Mucosa of rectum (tissue), 2 donors: Measurements from ENCODE around the gene CMTR2.
"Not testable (repeated sequence)": the region's sequence is repeated elsewhere in the genome, so short reads cannot be mapped to it uniquely, and the experiment has no call there.

Experiments
- H3K27ac ChIP-seq, 2 donors: one replicate each; pipeline ENCODE4 v1.7.0; 2013; ENCODE audit warnings: inconsistent platforms in 2 of 2, low read depth in 2 of 2, low read length in 2 of 2
- H3K27me3 ChIP-seq, 2 donors: one replicate each; pipeline ENCODE4 v1.7.0; 2013; ENCODE audit warnings: low read length in 2 of 2; ENCODE audit not compliant: control insufficient read depth in 2 of 2, insufficient read depth in 2 of 2
- H3K36me3 ChIP-seq, 2 donors: one replicate each; pipeline ENCODE4 v1.7.0; 2013; ENCODE audit warnings: low read length in 2 of 2; ENCODE audit not compliant: control insufficient read depth in 2 of 2, insufficient read depth in 2 of 2
- H3K4me1 ChIP-seq, 2 donors: one replicate each; pipeline ENCODE4 v1.7.0; 2013; ENCODE audit warnings: low read length in 2 of 2, mild to moderate bottlenecking in 1 of 2; ENCODE audit not compliant: control insufficient read depth in 2 of 2, insufficient read depth in 2 of 2
- H3K4me3 ChIP-seq, 2 donors: one replicate each; pipeline ENCODE4 v1.7.0; 2013; ENCODE audit warnings: low read length in 2 of 2
- H3K9ac ChIP-seq, 2 donors: one replicate each; pipeline ENCODE4 v1.7.0; 2013; ENCODE audit warnings: low read length in 2 of 2, low read depth in 1 of 2, mild to moderate bottlenecking in 1 of 2
- H3K9me3 ChIP-seq, 2 donors: one replicate each; pipeline ENCODE4 v1.7.0; 2013; ENCODE audit warnings: low read length in 2 of 2; ENCODE audit not compliant: control insufficient read depth in 2 of 2
- donor health status: healthy.
- donor health status: Normal muscosa, but diverticular disease.

The CMTR2 gene

GRCh38 chr16:71311553-71312158, 22.5 kb upstream of the CMTR2 start:
- Histone ChIP-seq H3K9me3 (no peaks in the 10 kb centered on the region), H3K4me3 (no peak overlapping the region), H3K36me3 (no peaks in the 10 kb centered on the region), H3K9ac (no peak overlapping the region), H3K27ac (no peak overlapping the region), H3K4me1 (no peaks in the 10 kb centered on the region), H3K27me3 (peaks cover 3 to 10% of the 10 kb centered on the region in 2 donors)

GRCh38 chr16:71303938-71304337, 14.7 kb upstream of the CMTR2 start:
- H3K4me1 ChIP-seq: no peaks in the 10 kb centered on the region
- no peak overlapping the region for H3K9ac ChIP-seq
- H3K4me3 ChIP-seq: no peak overlapping the region
- peaks cover 0 to 3% of the 10 kb centered on the region in 2 donors for H3K27me3 ChIP-seq
- no peak overlapping the region for H3K27ac ChIP-seq
- H3K36me3 ChIP-seq: no peaks in the 10 kb centered on the region
- H3K9me3 ChIP-seq: no peaks in the 10 kb centered on the region

GRCh38 chr16:71297341-71297634, 8.1 kb upstream of the CMTR2 start:
- Histone ChIP-seq H3K9ac (no peak overlapping the region), H3K36me3 (no peaks in the 10 kb centered on the region), H3K4me3 (no peak overlapping the region), H3K27ac (no peak overlapping the region), H3K4me1 (no peaks in the 10 kb centered on the region), H3K9me3 (no peaks in the 10 kb centered on the region), H3K27me3 (peaks cover 0 to 15% of the 10 kb centered on the region in 2 donors)

GRCh38 chr16:71296584-71297340, 7.6 kb upstream of the CMTR2 start:
- Histone ChIP-seq H3K9me3 (no peaks in the 10 kb centered on the region), H3K27ac (no peak overlapping the region), H3K27me3 (peaks cover 0 to 15% of the 10 kb centered on the region in 2 donors), H3K9ac (no peak overlapping the region), H3K4me1 (no peaks in the 10 kb centered on the region), H3K4me3 (no peak overlapping the region), H3K36me3 (no peaks in the 10 kb centered on the region)

GRCh38 chr16:71295950-71296349, 6.7 kb upstream of the CMTR2 start:
- no peaks in the 10 kb centered on the region for H3K4me1 ChIP-seq
- no peak overlapping the region for H3K9ac ChIP-seq
- no peaks in the 10 kb centered on the region for H3K9me3 ChIP-seq
- no peaks in the 10 kb centered on the region for H3K36me3 ChIP-seq
- H3K4me3 ChIP-seq: no peak overlapping the region
- H3K27me3 ChIP-seq: peaks cover 0 to 15% of the 10 kb centered on the region in 2 donors
- no peak overlapping the region for H3K27ac ChIP-seq

GRCh38 chr16:71293919-71294318, 4.7 kb upstream of the CMTR2 start:
- Histone ChIP-seq H3K4me1 (no peaks in the 10 kb centered on the region), H3K36me3 (no peaks in the 10 kb centered on the region), H3K9me3 (no peaks in the 10 kb centered on the region), H3K27me3 (peaks cover 0 to 12% of the 10 kb centered on the region in 2 donors), H3K4me3 (no peak overlapping the region), H3K9ac (no peak overlapping the region), H3K27ac (no peak overlapping the region)

GRCh38 chr16:71292095-71292494, 2.9 kb upstream of the CMTR2 start:
- H3K9me3 ChIP-seq, H3K36me3 ChIP-seq, H3K27ac ChIP-seq, H3K9ac ChIP-seq, H3K4me3 ChIP-seq: not testable (repeated sequence)
- H3K27me3 ChIP-seq: peaks cover 0 to 12% of the 10 kb centered on the region in 2 donors
- H3K4me1 ChIP-seq: peaks cover 6 to 12% of the 10 kb centered on the region in 2 donors

GRCh38 chr16:71289732-71290062, 495 bp upstream of the CMTR2 start:
- Histone ChIP-seq H3K27me3 (peaks cover 0 to 12% of the 10 kb centered on the region in 2 donors), H3K9me3 (no peaks in the 10 kb centered on the region), H3K4me1 (peaks cover 6 to 12% of the 10 kb centered on the region in 2 donors), H3K9ac (peak overlapping the region in 1 of 2 donors; percentile 92), H3K27ac (peak overlapping the region; percentile 93 to 96), H3K4me3 (peak overlapping the region; percentile 84 to 96), H3K36me3 (peaks cover 14 to 17% of the 10 kb centered on the region in 2 donors)

GRCh38 chr16:71288570-71288889, 672 bp downstream of the CMTR2 start:
- H3K9ac ChIP-seq: peak overlapping the region; percentile 84 to 92
- peak overlapping the region; percentile 93 to 96 for H3K27ac ChIP-seq
- H3K36me3 ChIP-seq: peaks cover 20 to 23% of the 10 kb centered on the region in 2 donors
- peak overlapping the region; percentile 84 to 96 for H3K4me3 ChIP-seq
- peaks cover 6 to 12% of the 10 kb centered on the region in 2 donors for H3K4me1 ChIP-seq
- no peaks in the 10 kb centered on the region for H3K9me3 ChIP-seq
- peaks cover 0 to 8% of the 10 kb centered on the region in 2 donors for H3K27me3 ChIP-seq

- peaks cover 0 to 2% of the 10 kb centered on the region in 2 donors for H3K27me3 ChIP-seq
- H3K36me3 ChIP-seq: peaks cover 24% of the 10 kb centered on the region in 2 donors
- no peaks in the 10 kb centered on the region for H3K9me3 ChIP-seq
- peak overlapping the region; percentile 84 to 96 for H3K4me3 ChIP-seq
- peaks cover 6 to 12% of the 10 kb centered on the region in 2 donors for H3K4me1 ChIP-seq
- no peak overlapping the region for H3K27ac ChIP-seq
- peak overlapping the region; percentile 84 to 92 for H3K9ac ChIP-seq
These were observed 1.3 kb downstream of the CMTR2 start for GRCh38 chr16:71287911-71288310.
